Esophagus muscularis mucosa (tissue), 4 donors: Measurements from ENCODE around the gene TBC1D5.

ENCODE experiments used
- EP300 ChIP-seq: sonication (generic); formaldehyde crosslinking; IDR thresholded peaks from one replicate; pipeline ENCODE4 v1.6.1; 2017; ENCODE audit warnings: antibody characterized with exemption
- POLR2A ChIP-seq: fragments of 450-650 bp; IDR thresholded peaks from one replicate; pipeline ENCODE4 v1.6.1; 2017; ENCODE audit warnings: antibody characterized with exemption, moderate library complexity, mild to moderate bottlenecking, low read depth
- POLR2AphosphoS5 ChIP-seq, 2 donors: sonication (generic); formaldehyde crosslinking; IDR thresholded peaks; one replicate each; pipeline ENCODE4 v1.6.1; 2017; ENCODE audit warnings: antibody characterized with exemption in 2 of 2
- TF ChIP-seq, protein P1 (sequence below), 3 experiments: fragments of 200-600 bp in 2 of 3; fragments of 450-650 bp in 1 of 3; sonication (generic) in 2 of 3; IDR thresholded peaks; one replicate each; pipeline ENCODE4 v1.5.1; 2017 to 2019; ENCODE audit warnings: antibody characterized with exemption in 3 of 3, mild to moderate bottlenecking in 2 of 3, moderate library complexity in 1 of 3

DNA sequence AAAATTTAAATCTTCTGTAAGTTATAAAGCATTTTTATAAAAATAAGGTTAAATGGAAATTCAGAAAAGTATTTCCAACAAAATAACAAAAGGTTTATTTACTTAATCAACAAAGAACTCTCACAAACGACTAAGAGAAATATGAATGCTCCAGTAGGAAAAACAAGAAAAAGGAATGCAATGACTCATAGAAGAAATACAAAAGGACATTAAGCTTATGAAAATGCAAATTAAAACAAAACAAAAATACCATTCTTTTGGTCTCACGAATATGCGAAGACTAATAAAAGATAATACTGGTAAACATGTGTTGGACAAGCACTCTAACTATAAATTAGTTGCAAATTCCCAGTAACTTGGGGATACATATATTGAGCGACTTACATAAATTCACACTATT lies 17.5 kb upstream of the TBC1D5 start:
- TF ChIP-seq, protein P1, sequence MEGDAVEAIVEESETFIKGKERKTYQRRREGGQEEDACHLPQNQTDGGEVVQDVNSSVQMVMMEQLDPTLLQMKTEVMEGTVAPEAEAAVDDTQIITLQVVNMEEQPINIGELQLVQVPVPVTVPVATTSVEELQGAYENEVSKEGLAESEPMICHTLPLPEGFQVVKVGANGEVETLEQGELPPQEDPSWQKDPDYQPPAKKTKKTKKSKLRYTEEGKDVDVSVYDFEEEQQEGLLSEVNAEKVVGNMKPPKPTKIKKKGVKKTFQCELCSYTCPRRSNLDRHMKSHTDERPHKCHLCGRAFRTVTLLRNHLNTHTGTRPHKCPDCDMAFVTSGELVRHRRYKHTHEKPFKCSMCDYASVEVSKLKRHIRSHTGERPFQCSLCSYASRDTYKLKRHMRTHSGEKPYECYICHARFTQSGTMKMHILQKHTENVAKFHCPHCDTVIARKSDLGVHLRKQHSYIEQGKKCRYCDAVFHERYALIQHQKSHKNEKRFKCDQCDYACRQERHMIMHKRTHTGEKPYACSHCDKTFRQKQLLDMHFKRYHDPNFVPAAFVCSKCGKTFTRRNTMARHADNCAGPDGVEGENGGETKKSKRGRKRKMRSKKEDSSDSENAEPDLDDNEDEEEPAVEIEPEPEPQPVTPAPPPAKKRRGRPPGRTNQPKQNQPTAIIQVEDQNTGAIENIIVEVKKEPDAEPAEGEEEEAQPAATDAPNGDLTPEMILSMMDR (IDR thresholded peaks at IDR 0.05): no peak
- TF ChIP-seq EP300: no peak
- TF ChIP-seq POLR2A: no peak
- TF ChIP-seq POLR2AphosphoS5 (IDR thresholded peaks at IDR 0.05): no peak
